ENCODE results near the gene TM9SF1. TPM values are rescaled to one million over a fixed set of nuclear protein-coding genes. Genes with fewer than 3 reads are reported as not detected.
A peak's percentile ranks its signal among the peaks of the same experiment; 100 is the strongest.

Gene TM9SF1
- total and polyA plus RNA-seq, 2 of the 13 experiments (the other 11 are each of a cell fraction or from before 2014, with no cell fraction given), result 83.2 to 110 TPM

DNA sequence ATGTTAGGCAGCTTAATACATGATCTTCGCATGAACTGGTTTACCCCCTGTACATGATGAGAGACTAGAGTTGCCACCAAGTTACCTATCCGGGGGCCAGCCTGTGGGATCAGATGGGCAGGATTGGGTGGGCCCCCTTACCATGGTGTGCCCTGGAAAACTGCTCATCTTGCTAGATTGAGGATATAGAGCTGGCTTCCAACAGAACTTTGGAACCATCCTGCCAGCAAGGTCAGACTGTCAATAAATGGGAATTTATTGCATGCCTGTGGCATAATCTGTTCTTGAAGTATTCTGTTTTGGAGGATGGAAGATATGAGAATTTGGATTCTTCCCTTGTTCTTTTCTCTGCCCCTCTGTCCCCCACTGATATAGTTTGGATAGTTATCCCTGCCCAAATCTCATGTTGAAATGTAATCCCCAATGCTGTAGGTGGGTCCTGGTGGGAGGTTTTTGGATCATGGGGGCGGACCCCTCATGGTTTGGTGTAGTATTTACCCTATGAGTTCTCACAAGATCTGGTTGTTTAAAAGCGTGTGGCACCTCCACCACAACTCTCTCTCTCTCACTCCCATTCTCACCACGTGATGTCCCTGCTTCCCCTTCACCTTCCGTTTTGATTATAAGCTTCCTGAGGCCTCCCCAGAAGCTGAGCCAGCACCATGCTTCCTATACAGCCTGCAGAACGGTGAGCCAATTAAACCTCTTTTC is 3.7 kb upstream of the TM9SF1 start (continued):
- TF ChIP-seq, protein P1, sequence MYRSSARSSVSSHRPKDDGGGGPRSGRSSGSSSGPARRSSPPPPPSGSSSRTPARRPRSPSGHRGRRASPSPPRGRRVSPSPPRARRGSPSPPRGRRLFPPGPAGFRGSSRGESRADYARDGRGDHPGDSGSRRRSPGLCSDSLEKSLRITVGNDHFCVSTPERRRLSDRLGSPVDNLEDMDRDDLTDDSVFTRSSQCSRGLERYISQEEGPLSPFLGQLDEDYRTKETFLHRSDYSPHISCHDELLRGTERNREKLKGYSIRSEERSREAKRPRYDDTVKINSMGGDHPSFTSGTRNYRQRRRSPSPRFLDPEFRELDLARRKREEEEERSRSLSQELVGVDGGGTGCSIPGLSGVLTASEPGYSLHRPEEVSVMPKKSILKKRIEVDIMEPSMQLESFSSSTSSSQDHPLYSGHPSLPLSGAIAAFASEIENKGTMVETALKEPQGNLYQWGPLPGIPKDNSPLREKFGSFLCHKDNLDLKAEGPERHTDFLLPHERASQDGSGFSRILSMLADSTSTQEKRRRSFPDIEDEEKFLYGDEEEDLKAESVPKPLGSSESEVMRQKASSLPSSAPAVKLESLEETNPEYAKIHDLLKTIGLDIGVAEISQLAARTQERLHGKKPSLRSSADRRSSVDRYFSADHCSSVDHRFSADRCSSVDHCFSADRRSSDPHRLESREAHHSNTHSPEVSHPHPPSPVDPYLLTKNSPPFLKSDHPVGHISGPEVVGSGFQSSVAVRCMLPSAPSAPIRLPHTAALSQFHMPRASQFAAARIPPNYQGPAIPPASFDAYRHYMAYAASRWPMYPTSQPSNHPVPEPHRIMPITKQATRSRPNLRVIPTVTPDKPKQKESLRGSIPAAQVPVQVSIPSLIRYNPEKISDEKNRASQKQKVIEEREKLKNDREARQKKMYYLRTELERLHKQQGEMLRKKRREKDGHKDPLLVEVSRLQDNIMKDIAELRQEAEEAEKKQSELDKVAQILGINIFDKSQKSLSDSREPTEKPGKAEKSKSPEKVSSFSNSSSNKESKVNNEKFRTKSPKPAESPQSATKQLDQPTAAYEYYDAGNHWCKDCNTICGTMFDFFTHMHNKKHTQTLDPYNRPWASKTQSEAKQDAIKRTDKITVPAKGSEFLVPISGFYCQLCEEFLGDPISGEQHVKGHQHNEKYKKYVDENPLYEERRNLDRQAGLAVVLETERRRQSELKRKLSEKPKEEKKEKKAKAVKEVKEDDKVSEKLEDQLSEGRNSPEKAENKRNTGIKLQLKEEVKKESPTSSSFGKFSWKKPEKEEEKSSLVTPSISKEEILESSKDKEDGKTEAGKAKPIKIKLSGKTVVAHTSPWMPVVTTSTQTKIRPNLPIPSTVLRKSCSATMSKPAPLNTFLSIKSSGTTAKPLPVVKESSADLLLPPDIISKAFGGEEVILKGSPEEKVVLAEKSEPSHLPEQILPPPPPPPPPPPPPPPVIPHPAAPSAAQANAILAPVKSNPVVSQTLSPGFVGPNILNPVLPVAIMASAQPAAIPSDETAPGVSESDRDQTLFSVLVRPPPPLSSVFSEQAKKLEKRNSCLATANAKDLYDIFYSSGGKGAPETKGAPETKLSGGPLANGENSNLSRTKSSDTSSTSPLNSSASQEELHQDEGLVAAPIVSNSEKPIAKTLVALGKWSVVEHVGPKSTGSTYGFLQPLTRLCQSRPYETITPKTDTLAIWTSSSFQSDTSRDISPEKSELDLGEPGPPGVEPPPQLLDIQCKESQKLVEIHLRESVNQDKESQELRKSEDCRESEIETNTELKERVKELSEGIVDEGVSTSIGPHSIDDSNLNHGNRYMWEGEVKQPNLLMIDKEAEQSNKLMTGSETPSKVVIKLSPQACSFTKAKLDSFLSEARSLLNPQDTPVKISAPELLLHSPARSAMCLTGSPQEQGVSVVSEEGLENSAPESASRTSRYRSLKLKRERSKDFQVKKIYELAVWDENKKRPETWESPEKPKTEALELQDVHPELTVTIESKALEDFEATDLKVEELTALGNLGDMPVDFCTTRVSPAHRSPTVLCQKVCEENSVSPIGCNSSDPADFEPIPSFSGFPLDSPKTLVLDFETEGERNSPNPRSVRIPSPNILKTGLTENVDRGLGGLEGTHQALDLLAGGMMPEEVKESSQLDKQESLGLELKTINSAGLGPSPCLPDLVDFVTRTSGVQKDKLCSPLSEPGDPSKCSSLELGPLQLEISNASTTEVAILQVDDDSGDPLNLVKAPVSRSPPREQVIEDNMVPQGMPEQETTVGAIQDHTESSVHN (CRISPR knock-in tag; IDR thresholded peaks at IDR 0.05), result no peak
- no peak for TF ChIP-seq SP1 (IDR thresholded peaks at IDR 0.05)
- TF ChIP-seq SP1 (CRISPR knock-in tag; IDR thresholded peaks at IDR 0.05), result no peak
- TF ChIP-seq ZSCAN29 (CRISPR knock-in tag; conservative IDR thresholded peaks at IDR 0.05), result no peak
- TF ChIP-seq ZNF747 (CRISPR knock-in tag; IDR thresholded peaks at IDR 0.05; ENCODE audit: borderline replicate concordance), result no peak
- TF ChIP-seq, protein P2, sequence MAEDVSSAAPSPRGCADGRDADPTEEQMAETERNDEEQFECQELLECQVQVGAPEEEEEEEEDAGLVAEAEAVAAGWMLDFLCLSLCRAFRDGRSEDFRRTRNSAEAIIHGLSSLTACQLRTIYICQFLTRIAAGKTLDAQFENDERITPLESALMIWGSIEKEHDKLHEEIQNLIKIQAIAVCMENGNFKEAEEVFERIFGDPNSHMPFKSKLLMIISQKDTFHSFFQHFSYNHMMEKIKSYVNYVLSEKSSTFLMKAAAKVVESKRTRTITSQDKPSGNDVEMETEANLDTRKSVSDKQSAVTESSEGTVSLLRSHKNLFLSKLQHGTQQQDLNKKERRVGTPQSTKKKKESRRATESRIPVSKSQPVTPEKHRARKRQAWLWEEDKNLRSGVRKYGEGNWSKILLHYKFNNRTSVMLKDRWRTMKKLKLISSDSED (CRISPR knock-in tag; IDR thresholded peaks at IDR 0.05), result no peak
- TF ChIP-seq TCF12 (IDR thresholded peaks at IDR 0.05), result no peak
- TF ChIP-seq TCF12 (CRISPR knock-in tag; IDR thresholded peaks at IDR 0.05), result no peak
- no peak for TF ChIP-seq ZNF282 (IDR thresholded peaks at IDR 0.05; ENCODE audit: partially characterized antibody)
- no peak for TF ChIP-seq ETV6 (CRISPR knock-in tag; conservative IDR thresholded peaks at IDR 0.05)
- TF ChIP-seq FOXJ3 (CRISPR knock-in tag; IDR thresholded peaks at IDR 0.05; ENCODE audit: borderline replicate concordance), result no peak
- TF ChIP-seq, protein P3, sequence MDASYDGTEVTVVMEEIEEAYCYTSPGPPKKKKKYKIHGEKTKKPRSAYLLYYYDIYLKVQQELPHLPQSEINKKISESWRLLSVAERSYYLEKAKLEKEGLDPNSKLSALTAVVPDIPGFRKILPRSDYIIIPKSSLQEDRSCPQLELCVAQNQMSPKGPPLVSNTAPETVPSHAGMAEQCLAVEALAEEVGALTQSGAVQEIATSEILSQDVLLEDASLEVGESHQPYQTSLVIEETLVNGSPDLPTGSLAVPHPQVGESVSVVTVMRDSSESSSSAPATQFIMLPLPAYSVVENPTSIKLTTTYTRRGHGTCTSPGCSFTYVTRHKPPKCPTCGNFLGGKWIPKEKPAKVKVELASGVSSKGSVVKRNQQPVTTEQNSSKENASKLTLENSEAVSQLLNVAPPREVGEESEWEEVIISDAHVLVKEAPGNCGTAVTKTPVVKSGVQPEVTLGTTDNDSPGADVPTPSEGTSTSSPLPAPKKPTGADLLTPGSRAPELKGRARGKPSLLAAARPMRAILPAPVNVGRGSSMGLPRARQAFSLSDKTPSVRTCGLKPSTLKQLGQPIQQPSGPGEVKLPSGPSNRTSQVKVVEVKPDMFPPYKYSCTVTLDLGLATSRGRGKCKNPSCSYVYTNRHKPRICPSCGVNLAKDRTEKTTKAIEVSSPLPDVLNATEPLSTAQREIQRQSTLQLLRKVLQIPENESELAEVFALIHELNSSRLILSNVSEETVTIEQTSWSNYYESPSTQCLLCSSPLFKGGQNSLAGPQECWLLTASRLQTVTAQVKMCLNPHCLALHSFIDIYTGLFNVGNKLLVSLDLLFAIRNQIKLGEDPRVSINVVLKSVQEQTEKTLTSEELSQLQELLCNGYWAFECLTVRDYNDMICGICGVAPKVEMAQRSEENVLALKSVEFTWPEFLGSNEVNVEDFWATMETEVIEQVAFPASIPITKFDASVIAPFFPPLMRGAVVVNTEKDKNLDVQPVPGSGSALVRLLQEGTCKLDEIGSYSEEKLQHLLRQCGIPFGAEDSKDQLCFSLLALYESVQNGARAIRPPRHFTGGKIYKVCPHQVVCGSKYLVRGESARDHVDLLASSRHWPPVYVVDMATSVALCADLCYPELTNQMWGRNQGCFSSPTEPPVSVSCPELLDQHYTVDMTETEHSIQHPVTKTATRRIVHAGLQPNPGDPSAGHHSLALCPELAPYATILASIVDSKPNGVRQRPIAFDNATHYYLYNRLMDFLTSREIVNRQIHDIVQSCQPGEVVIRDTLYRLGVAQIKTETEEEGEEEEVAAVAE (CRISPR knock-in tag; IDR thresholded peaks at IDR 0.05; ENCODE audit: borderline replicate concordance), result 0 out of 2 replicates have a peak, but pooled peaks have one; percentile 22
- no peak for TF ChIP-seq HNRNPL (IDR thresholded peaks at IDR 0.05; ENCODE audit: low read depth, low read length)
- TF ChIP-seq ZNF749 (CRISPR knock-in tag; IDR thresholded peaks at IDR 0.05; ENCODE audit: borderline replicate concordance), result no peak
- no peak for TF ChIP-seq ZNF367 (CRISPR knock-in tag; IDR thresholded peaks at IDR 0.05; ENCODE audit: borderline replicate concordance)
- no peak for TF ChIP-seq NBN (conservative IDR thresholded peaks at IDR 0.05)
- no peak for TF ChIP-seq RXRA (CRISPR knock-in tag; IDR thresholded peaks at IDR 0.05)
